ENCODE results near the gene UNC13D.
"Not testable (repeated sequence)": the region's sequence is repeated elsewhere in the genome, so short reads cannot be mapped to it uniquely, and the experiment has no call there.

The UNC13D gene

DNA sequence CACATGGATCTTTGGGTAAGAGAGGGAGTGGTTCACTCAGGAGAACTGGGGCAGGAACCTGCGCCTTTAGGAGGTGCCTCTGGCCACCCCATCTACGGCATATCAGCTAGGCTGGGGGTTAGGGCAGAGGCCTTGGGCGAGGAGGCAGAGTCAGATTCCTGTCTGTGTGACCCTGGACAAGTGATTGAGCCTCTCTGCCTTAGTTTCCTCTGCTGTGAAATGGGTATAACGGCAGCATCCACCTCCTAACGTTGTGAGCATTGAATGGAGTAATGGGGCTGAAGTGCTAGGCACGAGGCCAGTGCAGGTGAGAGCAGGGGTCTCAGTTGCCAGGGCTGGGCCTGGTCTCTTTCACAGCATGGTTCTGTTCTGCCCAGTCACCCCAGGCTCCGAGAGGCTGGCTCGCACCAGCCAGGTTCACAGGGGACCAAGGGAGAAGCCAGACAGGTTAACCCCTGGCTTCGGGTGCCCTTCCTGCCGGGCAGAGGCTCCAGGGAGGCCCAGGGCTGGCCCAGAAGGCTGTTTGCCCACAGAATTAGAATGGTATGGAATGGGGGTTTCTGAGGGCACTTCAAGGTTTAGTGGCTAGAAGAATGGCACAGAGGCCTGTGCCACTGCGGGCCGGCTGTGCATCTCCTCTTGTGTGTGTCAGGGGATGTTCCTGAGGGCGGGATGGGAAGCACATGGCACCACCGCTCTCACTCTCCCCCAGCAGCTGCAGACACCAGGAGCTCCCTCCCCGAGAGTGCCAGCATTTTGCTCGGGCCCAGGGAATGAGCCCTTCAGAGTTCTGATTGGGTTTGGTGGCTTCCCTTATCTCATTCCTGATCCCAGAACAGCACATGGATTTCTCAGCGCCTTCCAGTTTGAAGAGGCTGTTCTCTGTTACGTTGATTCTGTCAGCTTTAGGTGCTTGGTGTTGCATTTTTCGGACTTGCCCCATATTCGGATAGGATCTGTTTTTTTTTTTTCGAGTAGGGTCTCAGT, 23.8 kb downstream of the UNC13D start:
- DNase-seq (ENCODE audit: low spot score) = no peak

DNA sequence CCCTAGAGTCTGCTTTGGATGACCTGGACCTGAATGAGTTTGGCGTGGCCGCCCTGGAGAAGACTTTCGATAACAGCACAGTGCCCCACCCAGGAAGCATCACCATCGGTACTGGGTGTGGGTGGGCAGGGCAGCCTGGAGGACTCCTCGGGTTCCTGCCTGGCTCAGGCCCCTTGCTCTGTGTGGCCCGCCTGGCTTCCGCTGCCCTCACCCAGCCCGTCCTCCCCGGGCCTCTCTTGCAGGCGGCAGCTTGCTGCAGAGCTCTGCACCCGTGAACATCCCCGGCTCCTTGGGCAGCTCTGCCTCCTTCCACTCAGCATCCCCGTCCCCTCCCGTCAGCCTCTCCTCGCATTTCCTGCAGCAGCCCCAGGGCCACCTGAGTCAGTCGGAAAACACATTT, 24.5 kb downstream of the UNC13D start:
- no peak for DNase-seq (ENCODE audit: low spot score)

DNA sequence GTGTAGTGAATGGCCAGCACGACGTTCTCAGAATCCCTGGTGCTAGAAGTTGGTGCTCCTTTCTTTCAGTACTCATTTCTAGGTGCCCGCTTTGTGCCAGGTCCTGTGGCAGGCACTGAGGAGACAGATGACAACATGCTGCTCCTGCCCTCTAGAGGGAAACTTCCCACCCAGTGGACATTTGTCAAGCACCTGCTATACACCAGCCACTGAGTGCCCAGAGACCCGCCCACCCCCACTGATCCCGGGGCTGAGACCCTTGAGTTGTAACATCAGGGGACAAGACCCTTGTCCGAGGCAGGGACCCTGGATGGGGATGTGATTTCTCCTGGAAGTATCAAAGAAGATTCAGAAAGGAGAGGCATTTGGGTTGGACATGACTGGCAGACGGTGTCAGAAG, 25.1 kb downstream of the UNC13D start:
- no peak for DNase-seq (ENCODE audit: low spot score)

DNA sequence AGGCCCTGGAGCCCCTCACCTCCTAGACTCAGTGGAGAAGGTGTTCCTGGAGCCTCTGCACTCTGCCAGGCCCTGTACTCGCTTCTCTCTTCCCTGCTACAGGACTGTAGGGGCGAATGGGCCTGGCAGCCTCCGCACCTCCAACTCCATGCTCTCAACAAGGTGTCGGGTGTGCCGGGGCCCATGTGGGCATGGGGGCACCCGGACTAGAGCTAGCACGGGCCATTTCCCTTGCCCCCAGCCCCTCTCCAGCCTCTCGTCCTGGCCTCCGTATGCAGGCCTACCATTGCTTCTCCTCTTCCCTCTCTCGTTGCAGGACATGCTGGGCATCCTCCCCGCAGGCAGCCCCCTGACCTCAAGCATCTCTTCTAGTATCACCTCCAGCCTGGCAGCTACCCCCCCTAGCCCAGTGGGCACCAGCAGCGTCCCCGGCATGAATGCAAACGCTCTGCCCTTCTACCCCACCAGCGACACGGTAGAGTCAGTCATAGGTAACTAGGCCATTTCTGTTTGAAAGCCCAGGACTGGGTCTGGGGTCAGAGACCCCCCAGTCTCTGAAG, 25.8 kb downstream of the UNC13D start:
- DNase-seq (ENCODE audit: low spot score) = no peak

DNA sequence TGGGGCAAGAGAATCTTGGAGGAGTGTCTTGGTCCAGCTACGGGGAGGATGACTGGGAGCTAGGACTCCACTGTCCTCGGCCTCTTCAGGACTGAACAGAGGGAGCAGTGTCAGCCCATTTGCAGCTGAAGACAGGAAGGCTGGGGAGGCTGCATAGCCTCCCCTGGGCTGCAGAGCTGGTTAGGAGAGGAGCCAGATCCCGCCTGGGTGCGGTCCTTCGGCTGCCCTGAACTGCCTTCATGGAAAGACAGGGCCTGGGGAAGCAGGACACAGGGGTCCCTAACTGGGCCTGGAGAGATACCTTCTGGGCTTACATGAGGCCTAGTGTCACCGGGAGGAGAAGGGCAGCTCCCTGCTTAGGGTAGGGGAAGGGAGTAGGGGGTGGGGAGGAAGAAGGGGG, 26.6 kb downstream of the UNC13D start:
- DNase-seq (ENCODE audit: low spot score) = no peak

DNA sequence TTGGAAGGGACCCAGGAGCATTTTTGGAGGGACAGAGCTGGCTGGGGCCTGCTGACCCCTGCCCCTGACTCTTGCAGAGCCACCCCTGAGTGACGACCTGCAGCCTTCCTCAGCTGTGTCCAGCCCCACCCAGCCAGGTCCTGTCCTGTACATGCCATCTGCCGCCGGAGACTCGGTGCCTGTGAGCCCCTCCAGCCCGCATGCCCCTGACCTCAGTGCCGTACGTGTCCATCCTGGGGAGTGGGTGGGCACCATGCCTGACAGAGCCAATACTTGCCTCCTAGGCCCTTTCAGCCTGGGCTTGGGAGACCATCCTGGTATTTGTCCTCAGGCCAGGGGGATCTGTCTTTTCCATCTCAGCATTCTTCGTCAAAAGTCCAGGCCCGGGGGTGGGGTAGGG, 27.5 kb downstream of the UNC13D start:
- DNase-seq (ENCODE audit: low spot score) = no peak

DNA sequence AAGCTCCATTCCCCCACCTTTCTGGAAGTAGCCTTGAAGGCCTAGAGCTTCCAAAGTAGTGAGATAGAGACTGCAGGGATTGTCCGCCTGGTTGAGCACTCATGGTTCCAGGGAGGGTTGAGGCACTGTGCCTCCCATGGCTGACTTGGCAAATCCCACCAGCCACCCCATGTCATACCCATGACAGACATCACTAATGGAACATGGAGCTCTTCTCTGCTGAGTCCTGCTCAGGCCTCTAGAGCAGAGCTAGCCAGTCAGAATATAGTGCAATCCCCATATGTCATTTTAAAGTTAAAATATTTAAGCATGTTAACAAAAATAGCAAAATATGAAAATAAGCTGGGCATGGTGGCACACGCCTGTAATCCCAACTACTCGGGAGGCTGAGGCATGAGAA, 28.8 kb downstream of the UNC13D start:
- DNase-seq (ENCODE audit: low spot score) = no peak

DNA sequence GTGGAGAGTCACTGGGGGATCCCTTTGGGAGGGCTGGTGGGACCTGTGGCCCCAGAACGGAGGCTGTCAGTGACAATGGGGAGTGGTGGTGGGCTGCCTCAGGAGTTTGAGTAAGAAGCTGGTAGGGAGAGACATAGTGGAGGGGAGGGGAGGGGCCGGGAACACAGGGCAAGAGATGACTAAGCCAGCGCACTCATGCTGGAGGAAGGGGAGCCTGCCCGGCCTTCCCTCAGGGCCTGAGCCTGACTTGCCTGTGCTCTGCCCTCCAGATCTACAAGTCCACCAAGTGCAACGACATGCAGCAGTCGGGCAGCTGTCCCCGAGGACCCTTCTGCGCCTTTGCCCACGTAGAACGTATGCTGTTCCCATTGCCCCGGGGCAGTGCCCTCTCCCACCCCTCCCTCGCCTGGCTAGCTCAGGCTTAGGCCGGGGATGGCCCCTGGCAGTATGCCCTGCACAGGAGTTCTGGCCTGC, 29.3 kb downstream of the UNC13D start:
- DNase-seq (ENCODE audit: low spot score) = no peak

DNA sequence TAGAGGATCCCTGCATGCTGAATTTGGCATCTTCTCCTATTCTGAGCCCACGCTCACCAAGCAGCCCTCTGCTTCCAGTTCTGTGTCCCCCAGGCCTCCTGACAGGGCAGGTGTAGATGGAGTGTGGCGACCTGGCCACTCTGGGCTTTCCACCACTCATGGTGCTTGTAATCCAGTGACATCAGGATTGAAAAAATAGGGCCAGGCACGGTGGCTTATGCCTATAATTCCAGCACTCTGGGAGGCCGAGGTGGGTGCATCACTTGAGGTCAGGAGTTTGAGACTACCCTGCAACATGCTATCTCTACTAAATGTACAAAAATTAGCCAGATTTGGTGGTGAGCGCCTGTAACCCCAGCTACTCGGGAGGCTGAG, 30.2 kb downstream of the UNC13D start:
- DNase-seq (ENCODE audit: low spot score) = no peak

DNA sequence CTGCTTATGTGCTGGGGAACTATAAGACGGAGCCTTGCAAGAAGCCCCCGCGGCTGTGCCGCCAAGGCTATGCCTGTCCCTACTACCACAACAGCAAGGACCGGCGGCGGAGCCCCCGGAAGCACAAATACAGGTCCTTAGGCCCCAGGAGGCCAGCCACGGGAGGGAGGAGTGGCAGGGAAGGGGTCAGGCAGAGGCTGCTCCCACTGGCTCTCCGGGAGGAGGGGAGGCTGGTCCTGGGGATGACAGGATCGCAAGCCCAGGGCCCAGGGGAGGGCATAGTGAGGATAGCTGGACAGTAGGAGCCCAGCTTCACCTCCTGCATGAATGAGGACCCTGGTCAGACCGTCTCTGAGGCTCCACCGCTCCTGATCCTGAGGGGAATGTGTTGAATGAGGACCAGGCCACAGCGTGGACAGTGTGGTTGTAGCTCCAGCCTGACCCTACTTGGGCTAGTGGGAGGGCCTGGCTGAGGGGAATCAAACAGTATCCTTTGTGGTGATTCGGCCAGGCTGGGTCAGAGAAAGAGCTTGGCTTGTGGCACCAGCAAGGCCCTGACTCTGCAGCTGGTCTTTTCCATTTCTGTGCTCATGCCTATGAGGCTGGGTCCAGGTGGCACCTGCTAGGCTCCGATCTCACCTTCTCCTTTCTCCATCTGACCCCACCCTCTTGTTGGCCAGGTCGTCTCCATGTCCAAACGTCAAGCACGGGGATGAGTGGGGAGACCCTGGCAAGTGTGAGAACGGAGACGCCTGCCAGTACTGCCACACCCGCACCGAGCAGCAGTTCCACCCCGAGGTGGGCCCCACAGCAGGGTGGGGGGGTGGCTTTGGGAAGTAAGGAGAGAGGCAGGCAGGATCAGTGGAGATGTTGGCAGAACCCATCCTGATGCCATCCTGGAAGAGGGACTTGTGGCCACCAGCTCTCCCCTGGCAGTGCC, 30.9 kb downstream of the UNC13D start:
- no peak for DNase-seq (ENCODE audit: low spot score)

DNA sequence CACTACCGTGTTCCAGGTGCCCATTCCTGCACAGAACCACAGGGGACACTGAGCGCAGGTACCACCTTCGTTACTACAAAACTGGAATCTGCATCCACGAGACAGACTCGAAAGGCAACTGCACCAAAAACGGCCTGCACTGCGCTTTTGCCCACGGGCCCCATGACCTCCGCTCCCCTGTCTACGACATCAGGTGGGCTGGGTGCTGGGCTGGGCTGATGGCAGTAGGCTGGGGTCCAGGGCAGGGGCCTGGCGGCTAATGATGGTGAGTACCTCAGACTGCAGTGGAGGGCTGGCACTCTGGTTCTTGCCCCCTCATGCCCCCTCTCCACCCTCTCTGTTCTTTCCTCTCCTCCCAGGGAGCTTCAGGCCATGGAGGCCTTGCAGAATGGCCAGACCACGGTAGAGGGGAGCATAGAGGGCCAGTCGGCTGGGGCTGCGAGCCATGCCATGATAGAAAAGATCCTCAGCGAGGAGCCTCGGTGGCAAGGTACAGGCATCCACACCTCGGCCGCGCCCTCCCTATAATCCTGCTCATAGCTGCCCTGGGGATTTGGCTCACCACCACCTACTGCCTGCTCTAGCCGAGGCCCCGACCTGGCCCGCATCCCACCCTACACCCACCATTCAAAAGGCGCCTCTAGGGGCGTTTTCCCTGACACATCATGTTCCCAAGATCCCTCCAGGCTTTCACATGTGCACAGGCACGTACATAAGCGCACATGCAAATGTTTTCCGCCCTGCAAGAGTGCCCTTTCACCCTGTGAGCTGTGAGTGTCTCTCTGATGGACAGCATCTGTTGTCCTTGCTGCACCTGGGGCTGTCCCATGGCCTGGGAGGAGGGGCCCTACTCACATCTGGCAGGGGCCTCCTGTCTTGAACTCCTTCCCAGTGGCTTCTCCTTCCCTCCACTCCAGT, 31.8 kb downstream of the UNC13D start:
- DNase-seq (ENCODE audit: low spot score) = no peak

DNA sequence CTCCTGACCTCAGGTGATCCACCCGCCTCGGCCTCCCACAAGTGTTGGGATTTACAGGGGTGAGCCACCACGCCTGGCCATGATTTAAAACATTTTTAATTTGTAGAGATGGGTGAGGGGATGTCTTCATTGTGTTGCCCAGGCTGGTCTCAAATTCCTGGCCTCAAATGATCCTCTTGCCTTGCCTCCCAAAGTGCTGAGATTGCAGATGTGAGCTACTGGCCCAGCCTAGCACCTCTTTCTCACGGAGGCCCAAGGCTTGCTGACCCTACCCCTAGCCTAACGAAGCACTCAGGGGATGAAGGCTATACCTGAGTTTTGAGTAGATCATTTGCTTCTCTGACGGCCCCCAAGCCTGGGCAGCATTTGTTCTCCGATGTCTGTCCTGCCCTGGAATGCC, 33.0 kb downstream of the UNC13D start:
- DNase-seq (ENCODE audit: low spot score) = no peak

DNA sequence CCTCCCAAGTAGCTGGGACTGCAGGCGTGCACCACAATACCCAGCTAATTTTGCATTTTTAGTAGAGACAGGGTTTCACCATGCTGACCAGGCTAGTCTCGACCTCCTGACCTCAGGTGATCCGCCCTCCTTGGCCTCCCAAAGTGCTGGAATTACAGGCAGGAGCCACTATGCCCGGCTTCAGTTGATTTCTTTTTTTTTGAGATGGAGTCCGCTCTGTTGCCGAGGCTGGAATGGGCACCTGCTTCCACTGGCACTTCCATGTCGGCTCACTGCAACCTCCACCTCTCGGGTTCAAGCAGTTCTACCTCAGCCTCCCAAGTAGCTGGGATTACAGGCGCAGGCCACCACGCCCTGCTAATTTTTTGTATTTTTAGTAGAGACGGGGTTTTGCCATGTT, 33.4 kb downstream of the UNC13D start:
- not testable (repeated sequence) for DNase-seq (ENCODE audit: low spot score)

DNA sequence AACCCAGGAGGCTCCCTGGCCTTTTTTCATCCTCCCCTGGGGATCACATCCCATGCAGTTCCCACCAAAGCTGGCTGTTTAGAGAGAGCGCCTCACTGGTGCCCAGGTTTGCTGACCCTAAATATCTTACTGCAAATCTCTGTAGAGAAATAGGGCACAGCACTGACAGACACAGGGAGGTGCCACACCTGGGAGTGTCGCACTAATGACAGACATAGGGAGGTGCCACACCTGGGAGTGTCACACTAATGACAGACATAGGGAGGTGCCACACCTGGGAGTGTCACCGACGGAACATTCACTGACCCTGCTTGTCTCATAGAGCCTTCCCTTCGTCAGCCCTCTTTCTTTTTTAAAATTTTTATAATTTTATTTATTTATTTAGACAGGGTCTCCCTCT, 34.0 kb downstream of the UNC13D start:
- no peak for DNase-seq (ENCODE audit: low spot score)

DNA sequence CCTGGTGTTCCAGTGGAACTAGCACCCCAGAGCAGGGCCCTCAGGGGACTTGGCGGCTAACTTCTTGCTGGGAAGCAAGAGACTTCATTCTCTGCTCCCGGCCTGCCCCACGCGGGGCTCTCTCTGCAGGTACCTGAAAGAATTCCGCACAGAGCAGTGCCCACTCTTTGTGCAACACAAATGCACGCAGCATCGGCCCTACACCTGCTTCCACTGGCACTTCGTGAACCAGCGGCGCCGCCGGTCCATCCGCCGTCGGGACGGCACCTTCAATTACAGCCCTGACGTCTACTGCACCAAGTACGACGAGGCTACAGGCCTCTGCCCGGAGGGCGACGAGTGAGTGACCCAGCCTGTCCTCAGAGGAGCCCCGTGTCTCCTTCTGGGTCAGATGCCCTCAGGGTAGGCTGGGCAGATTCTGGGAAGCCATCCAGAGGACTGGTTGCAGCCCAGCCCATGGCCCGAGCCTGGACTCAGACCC, 34.5 kb downstream of the UNC13D start:
- DNase-seq (ENCODE audit: low spot score) = no peak

DNA sequence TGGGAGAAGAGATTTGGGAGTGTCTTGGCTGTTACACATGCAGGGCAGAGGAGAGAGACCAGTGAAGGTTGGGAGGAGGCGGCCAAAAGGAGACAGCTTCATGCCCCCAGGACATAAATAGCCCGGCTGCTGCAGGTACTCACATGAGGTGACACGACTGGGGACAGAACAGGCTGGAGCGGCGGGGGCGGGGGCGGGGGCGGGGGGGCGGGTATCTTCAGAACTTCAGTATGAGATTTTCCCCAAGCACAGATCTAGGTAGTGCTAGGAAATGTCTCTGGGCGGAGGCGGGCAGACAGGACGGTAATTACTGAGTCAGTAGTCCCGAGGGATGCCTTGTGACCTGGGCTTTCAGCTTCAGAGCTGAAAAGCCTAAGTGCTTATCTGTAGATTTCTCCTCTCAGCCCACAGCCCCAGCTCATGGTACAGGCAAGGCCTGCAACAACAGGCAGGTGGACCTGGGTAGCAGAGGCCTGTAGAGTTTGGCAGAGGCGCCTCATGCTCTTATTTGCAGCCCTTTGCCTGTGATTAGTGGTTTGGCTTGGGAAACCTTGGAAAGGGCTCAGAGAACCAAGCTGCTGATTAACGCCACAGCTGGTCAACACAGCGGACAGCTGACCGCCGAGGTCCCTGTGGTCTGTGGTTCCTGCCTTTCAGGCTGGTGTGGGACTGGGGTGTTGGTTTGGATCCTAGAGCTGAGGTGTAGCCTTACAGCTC, 35.1 kb downstream of the UNC13D start:
- DNase-seq (ENCODE audit: low spot score) = no peak

DNA sequence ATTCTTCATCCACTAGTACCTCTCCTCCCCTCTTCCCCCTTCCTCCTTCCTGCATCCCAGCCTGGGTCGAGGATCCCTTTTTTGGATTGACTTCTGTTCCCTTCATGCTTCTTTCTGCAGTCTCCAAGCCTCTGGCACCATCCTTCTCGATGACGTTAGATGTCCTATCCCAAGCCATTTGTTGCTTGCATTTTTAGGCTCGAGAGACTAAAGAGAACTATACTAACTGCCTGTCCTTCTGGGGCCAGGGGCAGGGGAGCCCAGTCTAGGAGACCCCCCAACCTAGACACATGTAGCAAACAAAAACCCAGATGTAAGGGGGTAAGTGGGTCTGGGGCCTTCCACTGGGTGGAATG, 35.7 kb downstream of the UNC13D start:
- no peak for DNase-seq (ENCODE audit: low spot score)

DNA sequence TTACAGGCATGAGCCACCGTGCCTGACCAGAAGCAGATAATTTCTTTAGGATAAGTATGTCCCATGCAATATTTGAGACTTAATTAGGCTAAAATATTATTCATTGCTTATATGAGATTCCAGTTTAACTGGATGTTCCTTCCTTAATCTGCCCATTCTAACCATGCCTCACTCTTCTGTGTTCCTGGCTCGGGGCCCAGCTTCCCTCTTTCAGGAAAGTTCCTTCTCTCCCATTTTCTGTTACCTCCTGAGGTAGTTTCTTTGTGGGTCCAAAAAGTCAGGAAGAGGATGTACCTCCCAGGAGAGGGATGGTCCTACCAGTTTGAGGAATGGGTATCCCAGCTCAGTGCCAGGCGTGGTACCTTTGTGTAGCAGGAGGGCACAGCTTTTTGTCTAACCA, 36.3 kb downstream of the UNC13D start:
- no peak for DNase-seq (ENCODE audit: low spot score)

DNA sequence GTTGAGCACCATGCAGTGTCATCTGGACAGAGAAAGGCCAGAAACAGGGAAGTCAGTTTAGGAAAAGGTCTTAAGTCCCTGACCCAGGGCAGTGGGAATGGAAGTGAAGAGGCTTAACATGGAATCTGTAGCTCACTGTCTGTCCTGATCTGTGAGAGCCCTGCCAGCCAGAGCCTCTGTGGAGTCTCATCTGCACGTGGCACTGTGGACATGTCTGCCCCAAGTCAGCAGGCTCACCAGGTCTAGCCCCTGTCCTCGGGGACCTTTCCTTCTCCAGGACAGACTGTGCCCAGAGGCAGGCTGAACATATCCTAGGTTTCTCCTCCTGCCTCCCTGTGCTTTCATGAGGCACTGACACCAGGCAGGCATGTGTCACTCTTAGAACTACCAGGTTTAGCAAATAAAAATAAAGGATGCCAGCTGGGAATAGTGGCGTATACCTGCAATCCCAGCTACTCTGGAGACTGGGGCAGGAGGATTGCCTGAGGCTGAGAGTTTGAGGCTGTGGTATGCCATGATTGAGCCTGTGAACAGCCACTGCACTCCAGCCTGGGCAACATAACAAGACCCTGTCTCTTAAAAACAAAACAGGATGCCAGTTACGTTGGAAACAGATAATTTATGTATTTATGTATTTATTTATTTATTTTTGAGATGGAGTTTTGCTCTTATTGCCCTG, 37.2 kb downstream of the UNC13D start:
- DNase-seq (ENCODE audit: low spot score) = no peak

DNA sequence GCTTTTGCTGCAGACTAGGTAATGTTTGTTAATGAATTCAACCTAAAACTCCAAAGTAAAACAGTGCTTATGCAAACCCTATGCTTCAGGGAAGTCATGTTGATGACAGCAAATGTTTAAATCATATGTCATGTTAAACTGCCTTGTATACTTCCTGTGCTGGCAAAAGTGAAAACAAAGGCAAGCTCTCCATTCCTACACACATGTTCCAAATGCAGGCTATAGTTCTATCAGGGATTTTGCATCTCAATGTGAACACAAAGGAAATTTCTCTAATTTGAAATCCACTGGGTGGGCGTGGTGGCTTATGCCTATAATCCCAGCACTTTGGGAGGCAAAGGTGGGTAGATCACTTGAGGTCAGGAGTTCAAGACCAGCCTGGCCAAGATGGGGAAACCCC, 40.3 kb downstream of the UNC13D start:
- DNase-seq (ENCODE audit: low spot score) = no peak
